ENCODE data around the gene ITIH4.

Gene ITIH4

GRCh38 chr3:52798376-52798977 is 32.0 kb downstream of the ITIH4 start:
- DNase-seq (ENCODE audit: low spot score), result no peak

GRCh38 chr3:52796411-52796810 is 34.1 kb downstream of the ITIH4 start:
- no peak for DNase-seq (ENCODE audit: low spot score)

- no peak for DNase-seq (ENCODE audit: low spot score)
Measured at GRCh38 chr3:52795298-52795900, 35.1 kb downstream of the ITIH4 start.

GRCh38 chr3:52794612-52795099 is 35.8 kb downstream of the ITIH4 start, which contains the start of gene ITIH3:
Gene ITIH3 (plus strand): TSS chr3:52794796. CDS start chr3:52794804, 8 bp downstream.
- no peak for DNase-seq (ENCODE audit: low spot score)

GRCh38 chr3:52793702-52794611 is 36.5 kb downstream of the ITIH4 start:
- no peak for DNase-seq (ENCODE audit: low spot score)

- DNase-seq (ENCODE audit: low spot score), result peak; percentile 36
Measured at GRCh38 chr3:52792961-52793695, 37.3 kb downstream of the ITIH4 start.

GRCh38 chr3:52792413-52792812 is 38.1 kb downstream of the ITIH4 start:
- DNase-seq (ENCODE audit: low spot score), result no peak

- DNase-seq (ENCODE audit: low spot score), result no peak
Measured at GRCh38 chr3:52791928-52792327, 38.5 kb downstream of the ITIH4 start.

GRCh38 chr3:52791366-52791765 is 39.1 kb downstream of the ITIH4 start:
- no peak for DNase-seq (ENCODE audit: low spot score)

- no peak for DNase-seq (ENCODE audit: low spot score)
Measured at GRCh38 chr3:52790741-52791140, 39.7 kb downstream of the ITIH4 start.

- DNase-seq (ENCODE audit: low spot score), result no peak
Measured at GRCh38 chr3:52790337-52790736, 40.1 kb downstream of the ITIH4 start.

GRCh38 chr3:52789746-52790040 is 40.8 kb downstream of the ITIH4 start:
- DNase-seq (ENCODE audit: low spot score), result no peak

- no peak for DNase-seq (ENCODE audit: low spot score)
Measured at GRCh38 chr3:52788890-52789745, 41.4 kb downstream of the ITIH4 start.

GRCh38 chr3:52787672-52788625 is 42.5 kb downstream of the ITIH4 start:
- DNase-seq (ENCODE audit: low spot score), result no peak

GRCh38 chr3:52787246-52787645 is 43.2 kb downstream of the ITIH4 start:
- no peak for DNase-seq (ENCODE audit: low spot score)

- DNase-seq (ENCODE audit: low spot score), result no peak
Measured at GRCh38 chr3:52786330-52787215, 43.9 kb downstream of the ITIH4 start.

GRCh38 chr3:52784931-52785590 is 45.4 kb downstream of the ITIH4 start:
- DNase-seq (ENCODE audit: low spot score), result no peak

GRCh38 chr3:52784021-52784621 is 46.4 kb downstream of the ITIH4 start:
- no peak for DNase-seq (ENCODE audit: low spot score)
